Measurements from ENCODE around the gene KCNH3. TPM values are rescaled to one million over a fixed set of nuclear protein-coding genes. Genes with fewer than 3 reads are reported as not detected.

Gene KCNH3
- total and polyA plus RNA-seq, 7 donors = 0.04 to 0.32 (median 0.05) TPM; not detected in 3

DNA sequence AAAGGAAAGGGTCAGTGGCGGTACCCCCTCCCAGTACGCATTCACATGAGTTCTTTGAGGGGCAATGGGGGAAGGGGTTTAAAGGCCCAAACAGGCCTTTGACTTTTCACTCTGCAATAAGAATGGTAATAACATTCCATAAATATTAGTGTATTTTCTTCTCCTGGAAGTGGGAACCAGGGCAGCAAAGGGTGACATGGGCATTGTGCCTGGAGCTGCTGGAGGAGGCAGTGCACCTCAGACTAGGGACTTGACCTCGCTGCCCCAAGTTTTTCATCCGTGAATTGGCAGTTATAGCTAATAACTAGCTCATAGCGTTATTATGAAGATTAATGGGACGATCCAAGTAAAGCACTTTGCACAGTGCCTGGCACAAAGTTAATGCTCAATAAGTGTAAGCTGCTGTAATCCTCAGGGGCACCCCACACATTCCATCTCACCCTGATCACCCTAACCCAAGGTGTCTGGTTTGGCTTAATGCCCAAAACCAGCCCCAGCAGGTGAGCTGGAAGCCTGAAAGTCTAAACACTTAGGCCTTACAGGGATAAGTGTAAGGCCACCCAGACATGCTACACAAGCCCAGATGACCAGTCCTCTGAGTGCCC, 2.8 kb upstream of the KCNH3 start:
- Histone ChIP-seq H3K27ac (no peak overlapping the region), H3K36me3 (ENCODE audit: insufficient read depth in 1 of 2, low read depth in 1 of 2) (no peaks in the 10 kb centered on the region), H3K27me3 (ENCODE audit: insufficient read depth in 3 of 3, low read length in 2 of 3) (peaks cover 0 to 46% (median 28%) of the 10 kb centered on the region in 3 donors), H3K4me3 (no peak overlapping the region), H3K9me3 (no peaks in the 10 kb centered on the region), H3K4me1 (peaks cover 6% of the 10 kb centered on the region)
- ATAC-seq (no peak), DNase-seq (no peak)
- intact Hi-C loops (cut with DNase I) = loop anchor here in 1 of 2 donors (5.0 kb wide), 1 partner anchor 46 kb away; no protein-coding TSS in a partner anchor
- TF ChIP-seq, protein P1, sequence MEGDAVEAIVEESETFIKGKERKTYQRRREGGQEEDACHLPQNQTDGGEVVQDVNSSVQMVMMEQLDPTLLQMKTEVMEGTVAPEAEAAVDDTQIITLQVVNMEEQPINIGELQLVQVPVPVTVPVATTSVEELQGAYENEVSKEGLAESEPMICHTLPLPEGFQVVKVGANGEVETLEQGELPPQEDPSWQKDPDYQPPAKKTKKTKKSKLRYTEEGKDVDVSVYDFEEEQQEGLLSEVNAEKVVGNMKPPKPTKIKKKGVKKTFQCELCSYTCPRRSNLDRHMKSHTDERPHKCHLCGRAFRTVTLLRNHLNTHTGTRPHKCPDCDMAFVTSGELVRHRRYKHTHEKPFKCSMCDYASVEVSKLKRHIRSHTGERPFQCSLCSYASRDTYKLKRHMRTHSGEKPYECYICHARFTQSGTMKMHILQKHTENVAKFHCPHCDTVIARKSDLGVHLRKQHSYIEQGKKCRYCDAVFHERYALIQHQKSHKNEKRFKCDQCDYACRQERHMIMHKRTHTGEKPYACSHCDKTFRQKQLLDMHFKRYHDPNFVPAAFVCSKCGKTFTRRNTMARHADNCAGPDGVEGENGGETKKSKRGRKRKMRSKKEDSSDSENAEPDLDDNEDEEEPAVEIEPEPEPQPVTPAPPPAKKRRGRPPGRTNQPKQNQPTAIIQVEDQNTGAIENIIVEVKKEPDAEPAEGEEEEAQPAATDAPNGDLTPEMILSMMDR (IDR thresholded peaks at IDR 0.05) = no peak
- 81 to 83% (median 81%) methylated on average over 6 of the region's 6 CpGs for WGBS, 3 donors

DNA sequence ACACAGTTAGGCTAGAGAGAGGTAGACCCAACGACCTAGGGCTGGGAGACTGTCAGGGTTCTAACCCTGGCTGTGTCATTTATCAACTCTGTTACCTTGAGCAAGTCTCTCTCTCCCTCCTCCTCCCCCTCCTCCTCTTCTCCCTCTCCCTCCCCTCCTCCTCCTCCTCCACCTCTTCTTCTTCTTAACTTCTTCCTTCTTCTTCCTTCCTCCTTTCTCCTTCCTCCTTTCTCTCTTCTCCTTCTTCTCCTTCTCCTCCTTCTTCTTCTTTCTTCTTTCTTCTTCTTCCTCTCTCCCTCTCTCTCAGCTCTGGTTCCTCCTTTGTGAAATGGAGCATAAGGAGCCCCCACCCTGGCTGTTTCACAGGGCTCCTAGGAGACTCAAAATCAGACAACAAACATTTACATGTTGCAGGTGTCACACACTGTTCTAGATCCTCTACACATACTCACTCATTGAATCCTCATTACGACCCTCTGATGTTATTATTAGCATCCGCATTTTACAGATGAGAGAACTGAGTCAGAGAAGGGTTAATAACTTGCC, 2.2 kb upstream of the KCNH3 start:
- no peaks in the 10 kb centered on the region for H3K36me3 ChIP-seq (ENCODE audit: insufficient read depth in 1 of 2, low read depth in 1 of 2)
- TF ChIP-seq, protein P1 (IDR thresholded peaks at IDR 0.05) = no peak
- peaks cover 0 to 46% (median 28%) of the 10 kb centered on the region in 3 donors for H3K27me3 ChIP-seq (ENCODE audit: insufficient read depth in 3 of 3, low read length in 2 of 3)
- H3K4me1 ChIP-seq = peaks cover 6% of the 10 kb centered on the region
- 47 to 69% (median 51%) methylated on average over 3 of the region's 3 CpGs for WGBS, 3 donors
- no peaks in the 10 kb centered on the region for H3K9me3 ChIP-seq
- H3K4me3 ChIP-seq = no peak overlapping the region
- ATAC-seq (no peak), DNase-seq (no peak)
- no peak overlapping the region for H3K27ac ChIP-seq
- intact Hi-C loops (cut with DNase I) = loop anchor here in 1 of 2 donors (5.0 kb wide), 1 partner anchor 46 kb away; no protein-coding TSS in a partner anchor

DNA sequence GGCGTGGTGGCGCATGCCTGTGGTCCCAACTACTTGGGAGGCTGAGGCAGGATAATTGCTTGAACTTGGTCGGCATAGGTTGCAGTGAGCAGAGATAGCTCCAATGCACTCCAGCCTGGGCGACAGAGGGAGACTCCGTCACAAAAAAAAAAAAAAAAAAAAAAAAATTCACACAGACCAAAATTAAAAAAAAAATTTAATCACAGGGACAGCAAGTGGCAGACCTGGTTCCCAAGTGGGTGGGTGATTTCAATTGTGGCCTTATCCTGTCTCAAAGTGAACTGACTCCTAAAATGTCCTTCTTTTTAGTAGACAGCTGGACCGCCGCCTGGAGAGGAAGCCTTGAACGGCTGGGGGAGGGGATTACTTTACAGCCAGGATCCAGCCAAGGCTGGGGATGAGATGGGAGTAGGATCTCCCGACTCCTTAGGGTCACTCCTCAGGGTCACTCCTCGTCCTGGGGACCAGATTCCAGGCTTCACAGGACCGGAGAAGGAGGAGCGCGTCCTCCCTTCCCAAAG, 1.5 kb upstream of the KCNH3 start:
- H3K36me3 ChIP-seq (ENCODE audit: insufficient read depth in 1 of 2, low read depth in 1 of 2) = no peaks in the 10 kb centered on the region
- H3K4me3 ChIP-seq = peak overlapping the region; percentile 66
- no peak overlapping the region for H3K27ac ChIP-seq
- H3K27me3 ChIP-seq (ENCODE audit: insufficient read depth in 3 of 3, low read length in 2 of 3) = peaks cover 0 to 47% (median 28%) of the 10 kb centered on the region in 3 donors
- 12 to 17% (median 15%) methylated on average over 13 of the region's 13 CpGs for WGBS, 3 donors
- H3K9me3 ChIP-seq = no peaks in the 10 kb centered on the region
- DNase-seq (no peak), ATAC-seq (peak in 2 of 4 donors; percentile 8 to 16)
- peaks cover 6% of the 10 kb centered on the region for H3K4me1 ChIP-seq
- TF ChIP-seq, protein P1 (IDR thresholded peaks at IDR 0.05) = no peak
- intact Hi-C loops (cut with DNase I) = loop anchor here in 1 of 2 donors (5.0 kb wide), 1 partner anchor 45 kb away; no protein-coding TSS in a partner anchor

DNA sequence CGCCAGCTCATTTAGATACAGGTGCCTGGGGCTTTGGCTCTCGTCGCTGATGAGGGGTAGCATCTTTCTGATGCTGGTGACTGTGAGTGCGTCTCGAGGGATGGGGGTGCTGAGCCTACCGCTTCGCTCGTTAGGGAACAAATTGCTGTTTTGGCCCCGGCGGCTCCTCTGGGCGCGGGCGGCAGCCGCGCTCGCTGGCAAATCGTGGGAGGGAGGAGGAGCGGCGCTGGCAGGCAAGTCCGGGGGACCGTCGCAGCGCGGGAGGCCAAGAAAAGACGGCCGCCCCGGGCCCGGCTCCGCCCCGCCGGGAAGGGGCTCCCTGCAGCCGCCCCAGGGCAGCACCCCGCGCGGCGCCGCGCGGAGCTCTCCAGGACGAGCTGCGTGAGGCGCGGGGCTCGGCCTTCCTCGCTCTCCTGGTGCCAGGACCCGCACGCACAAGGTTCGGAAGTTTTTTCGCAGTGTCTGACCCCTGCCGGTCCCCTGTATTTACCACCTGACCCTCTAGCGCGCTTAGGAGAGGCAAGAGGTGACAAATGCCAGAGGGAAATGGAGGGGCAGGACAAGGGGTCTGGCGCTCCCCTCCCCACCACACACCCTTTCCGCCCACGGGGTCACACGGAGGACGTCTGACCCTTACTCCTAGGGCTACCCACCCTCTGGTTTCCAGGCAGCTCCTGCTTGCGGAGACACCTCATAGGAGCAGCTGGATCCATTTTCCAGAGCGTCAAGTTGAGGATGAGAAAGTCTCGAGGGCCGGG, 899 bp upstream of the KCNH3 start:
- Histone ChIP-seq H3K27ac (no peak overlapping the region), H3K36me3 (ENCODE audit: insufficient read depth in 1 of 2, low read depth in 1 of 2) (no peaks in the 10 kb centered on the region), H3K4me1 (peaks cover 6% of the 10 kb centered on the region), H3K27me3 (ENCODE audit: insufficient read depth in 3 of 3, low read length in 2 of 3) (peaks cover 0 to 50% (median 29%) of the 10 kb centered on the region in 3 donors), H3K4me3 (peak overlapping the region; percentile 66), H3K9me3 (no peaks in the 10 kb centered on the region)
- peak in 3 of 4 donors; percentile 13 to 41 (median 22) for ATAC-seq
- intact Hi-C loops (cut with DNase I) = loop anchor here in 1 of 2 donors (5.0 kb wide), 1 partner anchor 44 kb away; no protein-coding TSS in a partner anchor
- TF ChIP-seq, protein P1 (IDR thresholded peaks at IDR 0.05) = no peak
- DNase-seq = no peak
- WGBS, 3 donors = 1% methylated on average over 39 to 61 of the region's 61 CpGs
